RWPE2 (cell line): ENCODE data around the gene DIP2C.

ENCODE experiments used
- ATAC-seq: fragments of 200-7000 bp; cut with Tn5 transposase; 3 replicates; pipeline ENCODE4 v1.9.1; 2021; ENCODE audit warnings: low read depth
- DNase-seq: peaks from one replicate; pipeline ENCODE4 v3.0.0-alpha.2; 2020; ENCODE audit warnings: low spot score
- H3K27ac ChIP-seq: fragments of 450-650 bp; 2 replicates; pipeline ENCODE4 v1.5.1; 2017; ENCODE audit warnings: mild to moderate bottlenecking; ENCODE audit not compliant: poor library complexity, severe bottlenecking
- H3K27me3 ChIP-seq: fragments of 250-450 bp; sonication (Bioruptor Pico); 2 replicates; pipeline ENCODE4 v1.5.1; 2021; ENCODE audit warnings: mild to moderate bottlenecking, moderate library complexity; ENCODE audit not compliant: insufficient read depth, poor library complexity, severe bottlenecking
- H3K36me3 ChIP-seq: fragments of 250-450 bp; sonication (Bioruptor Pico); 2 replicates; pipeline ENCODE4 v1.5.1; 2020; ENCODE audit warnings: low read depth, mild to moderate bottlenecking, moderate library complexity
- H3K4me1 ChIP-seq: fragments of 250-450 bp; sonication (Bioruptor Pico); 2 replicates; pipeline ENCODE4 v1.5.1; 2021; ENCODE audit warnings: mild to moderate bottlenecking, moderate library complexity; ENCODE audit not compliant: insufficient read depth, poor library complexity, severe bottlenecking
- H3K4me3 ChIP-seq: fragments of 250-450 bp; sonication (Bioruptor Pico); 2 replicates; pipeline ENCODE4 v1.5.1; 2021; ENCODE audit warnings: mild to moderate bottlenecking, moderate library complexity; ENCODE audit not compliant: severe bottlenecking
- H3K9me3 ChIP-seq: fragments of 250-450 bp; sonication (Bioruptor Pico); 2 replicates; pipeline ENCODE4 v1.5.1; 2021; ENCODE audit warnings: mild to moderate bottlenecking, moderate library complexity; ENCODE audit not compliant: severe bottlenecking
- CTCF ChIP-seq: fragments of 450-650 bp; IDR thresholded peaks from one replicate; pipeline ENCODE4 v1.5.1; 2017; ENCODE audit warnings: mild to moderate bottlenecking, moderate library complexity; ENCODE audit not compliant: poor library complexity, severe bottlenecking

DIP2C gene

GRCh38 chr10:563827-564226, 125.6 kb downstream of the DIP2C start:
- Histone ChIP-seq H3K27me3 (no peaks in the 10 kb centered on the region), H3K4me3 (no peak overlapping the region), H3K27ac (no peak overlapping the region), H3K4me1 (no peaks in the 10 kb centered on the region), H3K36me3 (no peaks in the 10 kb centered on the region), H3K9me3 (no peaks in the 10 kb centered on the region)
- TF ChIP-seq CTCF, result no peak
- no peak for ATAC-seq
- DNase-seq, result no peak

- Histone ChIP-seq H3K4me1 (no peaks in the 10 kb centered on the region), H3K27ac (no peak overlapping the region), H3K4me3 (no peak overlapping the region), H3K9me3 (no peaks in the 10 kb centered on the region), H3K36me3 (no peaks in the 10 kb centered on the region), H3K27me3 (no peaks in the 10 kb centered on the region)
- DNase-seq (no peak), ATAC-seq (no peak)
- no peak for TF ChIP-seq CTCF
Observed at GRCh38 chr10:562142-562541, 127.3 kb downstream of the DIP2C start.

GRCh38 chr10:561721-562120, 127.7 kb downstream of the DIP2C start:
- H3K27me3 ChIP-seq, result no peaks in the 10 kb centered on the region
- H3K36me3 ChIP-seq, result no peaks in the 10 kb centered on the region
- DNase-seq, result no peak
- H3K4me1 ChIP-seq, result no peaks in the 10 kb centered on the region
- no peak for TF ChIP-seq CTCF
- no peak overlapping the region for H3K27ac ChIP-seq
- no peak overlapping the region for H3K4me3 ChIP-seq
- no peaks in the 10 kb centered on the region for H3K9me3 ChIP-seq
- no peak for ATAC-seq

GRCh38 chr10:560314-560992, 129.0 kb downstream of the DIP2C start:
- H3K27me3 ChIP-seq, result no peaks in the 10 kb centered on the region
- no peaks in the 10 kb centered on the region for H3K9me3 ChIP-seq
- no peak for TF ChIP-seq CTCF
- DNase-seq (no peak), ATAC-seq (no peak)
- H3K4me3 ChIP-seq, result no peak overlapping the region
- H3K4me1 ChIP-seq, result no peaks in the 10 kb centered on the region
- no peak overlapping the region for H3K27ac ChIP-seq
- H3K36me3 ChIP-seq, result no peaks in the 10 kb centered on the region

- DNase-seq, result no peak
- no peaks in the 10 kb centered on the region for H3K9me3 ChIP-seq
- ATAC-seq, result no peak
- no peak for TF ChIP-seq CTCF
- H3K36me3 ChIP-seq, result no peaks in the 10 kb centered on the region
- H3K27me3 ChIP-seq, result no peaks in the 10 kb centered on the region
- no peaks in the 10 kb centered on the region for H3K4me1 ChIP-seq
- H3K4me3 ChIP-seq, result no peak overlapping the region
- no peak overlapping the region for H3K27ac ChIP-seq
Observed at GRCh38 chr10:559767-560047, 129.8 kb downstream of the DIP2C start.
